Measurements from ENCODE around the gene PNLIPRP2.

PNLIPRP2 gene

GRCh38 chr10:116608686-116609594, 11.8 kb upstream of the PNLIPRP2 start:
- Mint-ChIP-seq H3K27ac (no peak overlapping the region), H3K27me3 (ENCODE audit: low read depth, poor library complexity) (peaks cover 36% of the 10 kb centered on the region)
- DNase-seq, result peak; percentile 21

GRCh38 chr10:116610443-116611152, 10.2 kb upstream of the PNLIPRP2 start:
- H3K27me3 Mint-ChIP-seq (ENCODE audit: low read depth, poor library complexity), result peaks cover 45% of the 10 kb centered on the region
- H3K9me3 Mint-ChIP-seq, result peaks cover 3% of the 10 kb centered on the region
- TF ChIP-seq, protein P1, sequence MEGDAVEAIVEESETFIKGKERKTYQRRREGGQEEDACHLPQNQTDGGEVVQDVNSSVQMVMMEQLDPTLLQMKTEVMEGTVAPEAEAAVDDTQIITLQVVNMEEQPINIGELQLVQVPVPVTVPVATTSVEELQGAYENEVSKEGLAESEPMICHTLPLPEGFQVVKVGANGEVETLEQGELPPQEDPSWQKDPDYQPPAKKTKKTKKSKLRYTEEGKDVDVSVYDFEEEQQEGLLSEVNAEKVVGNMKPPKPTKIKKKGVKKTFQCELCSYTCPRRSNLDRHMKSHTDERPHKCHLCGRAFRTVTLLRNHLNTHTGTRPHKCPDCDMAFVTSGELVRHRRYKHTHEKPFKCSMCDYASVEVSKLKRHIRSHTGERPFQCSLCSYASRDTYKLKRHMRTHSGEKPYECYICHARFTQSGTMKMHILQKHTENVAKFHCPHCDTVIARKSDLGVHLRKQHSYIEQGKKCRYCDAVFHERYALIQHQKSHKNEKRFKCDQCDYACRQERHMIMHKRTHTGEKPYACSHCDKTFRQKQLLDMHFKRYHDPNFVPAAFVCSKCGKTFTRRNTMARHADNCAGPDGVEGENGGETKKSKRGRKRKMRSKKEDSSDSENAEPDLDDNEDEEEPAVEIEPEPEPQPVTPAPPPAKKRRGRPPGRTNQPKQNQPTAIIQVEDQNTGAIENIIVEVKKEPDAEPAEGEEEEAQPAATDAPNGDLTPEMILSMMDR (IDR thresholded peaks at IDR 0.05), result no peak
- H3K36me3 Mint-ChIP-seq (ENCODE audit: low read depth), result no peaks in the 10 kb centered on the region
- H3K4me3 Mint-ChIP-seq, result peak overlapping the region; percentile 74
- no peak overlapping the region for H3K27ac Mint-ChIP-seq
- peaks cover 14% of the 10 kb centered on the region for H3K4me1 Mint-ChIP-seq
- DNase-seq, result no peak

More at GRCh38 chr10:116608686-116609594, 11.8 kb upstream of the PNLIPRP2 start:
- TF ChIP-seq, protein P1 (IDR thresholded peaks at IDR 0.05), result no peak
- Mint-ChIP-seq H3K36me3 (ENCODE audit: low read depth) (no peaks in the 10 kb centered on the region), H3K4me3 (peak overlapping the region; percentile 78), H3K9me3 (no peaks in the 10 kb centered on the region), H3K4me1 (peaks cover 14% of the 10 kb centered on the region)

DNA sequence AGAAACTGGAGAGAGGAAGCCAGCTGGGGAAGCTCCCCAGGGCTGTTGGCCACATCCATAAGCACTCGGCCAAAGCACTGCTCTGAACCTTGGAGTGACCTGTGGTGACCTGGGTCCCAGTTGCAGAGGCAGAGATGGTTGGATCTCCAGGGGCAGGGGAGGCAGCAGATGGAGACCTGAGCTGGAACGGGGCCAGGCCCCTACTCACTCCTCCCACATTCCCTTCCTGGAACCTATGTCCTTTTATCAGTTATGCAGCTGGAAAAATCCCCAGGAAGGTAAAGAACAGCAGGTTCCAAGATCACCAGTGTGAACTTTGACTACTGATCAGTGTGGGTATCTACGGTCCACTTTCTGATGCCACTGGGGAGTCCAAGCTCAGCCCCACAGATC, 9.6 kb upstream of the PNLIPRP2 start:
- H3K4me1 Mint-ChIP-seq, result peaks cover 14% of the 10 kb centered on the region
- TF ChIP-seq, protein P1 (IDR thresholded peaks at IDR 0.05), result no peak
- peaks cover 43% of the 10 kb centered on the region for H3K27me3 Mint-ChIP-seq (ENCODE audit: low read depth, poor library complexity)
- peaks cover 3% of the 10 kb centered on the region for H3K9me3 Mint-ChIP-seq
- no peak overlapping the region for H3K4me3 Mint-ChIP-seq
- no peaks in the 10 kb centered on the region for H3K36me3 Mint-ChIP-seq (ENCODE audit: low read depth)
- no peak for DNase-seq
- no peak overlapping the region for H3K27ac Mint-ChIP-seq

DNA sequence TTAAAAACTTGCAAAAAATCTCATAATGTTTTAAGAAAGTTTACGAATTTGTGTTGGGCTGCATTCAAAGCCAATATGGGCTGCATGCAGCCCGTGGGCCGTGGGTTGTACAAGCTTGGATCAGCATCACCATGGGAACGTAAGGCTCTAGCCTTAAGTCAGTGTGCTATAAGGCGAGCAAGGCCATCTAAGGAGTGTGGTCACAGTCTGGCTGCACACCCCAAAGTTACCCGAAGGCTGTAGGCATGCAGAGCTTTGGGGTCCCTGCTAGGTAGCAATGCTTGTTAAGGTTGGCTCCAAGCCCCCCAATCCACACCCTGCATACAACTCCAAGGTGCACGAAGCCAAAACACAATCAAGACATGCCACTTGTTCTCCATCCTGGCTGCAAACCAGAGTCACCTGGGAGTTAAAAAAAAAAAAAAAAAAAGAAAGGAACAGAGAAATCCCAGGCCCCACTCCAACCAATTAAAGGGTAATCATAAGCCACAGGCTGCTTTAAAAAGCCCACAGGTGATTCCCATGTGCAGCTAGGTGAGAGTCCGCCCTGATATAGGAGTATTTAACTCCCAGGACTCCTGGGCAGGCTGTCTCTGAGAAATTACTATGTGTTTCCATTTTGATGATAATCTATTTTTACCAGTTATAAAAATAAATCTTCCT, 8.5 kb upstream of the PNLIPRP2 start:
- H3K4me3 Mint-ChIP-seq, result no peak overlapping the region
- DNase-seq, result no peak
- H3K36me3 Mint-ChIP-seq (ENCODE audit: low read depth), result no peaks in the 10 kb centered on the region
- peaks cover 3% of the 10 kb centered on the region for H3K9me3 Mint-ChIP-seq
- peaks cover 37% of the 10 kb centered on the region for H3K27me3 Mint-ChIP-seq (ENCODE audit: low read depth, poor library complexity)
- H3K4me1 Mint-ChIP-seq, result peaks cover 11% of the 10 kb centered on the region
- H3K27ac Mint-ChIP-seq, result no peak overlapping the region
- TF ChIP-seq, protein P1 (IDR thresholded peaks at IDR 0.05), result no peak

DNA sequence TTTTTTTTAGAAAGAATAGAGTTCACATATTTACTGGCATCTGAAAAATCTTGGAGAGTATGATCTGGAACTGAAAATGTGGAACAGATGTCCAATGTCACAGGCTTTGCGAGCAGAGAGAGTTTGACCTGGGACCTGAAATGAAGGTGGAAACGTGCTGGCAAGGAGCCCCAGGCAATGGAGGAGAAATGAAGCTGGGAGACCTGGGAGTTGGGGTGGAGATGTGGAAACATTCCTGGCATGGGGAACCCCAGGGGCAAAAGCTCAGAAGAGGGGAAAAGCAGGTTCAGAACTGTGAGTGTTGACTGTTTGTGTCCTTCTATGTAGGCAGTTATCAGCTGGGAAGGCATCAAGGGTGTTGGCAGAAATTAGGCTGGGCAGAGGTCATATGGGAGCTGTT, 7.3 kb upstream of the PNLIPRP2 start:
- peaks cover 40% of the 10 kb centered on the region for H3K27me3 Mint-ChIP-seq (ENCODE audit: low read depth, poor library complexity)
- peaks cover 7% of the 10 kb centered on the region for H3K4me1 Mint-ChIP-seq
- H3K4me3 Mint-ChIP-seq, result no peak overlapping the region
- TF ChIP-seq, protein P1 (IDR thresholded peaks at IDR 0.05), result no peak
- DNase-seq, result no peak
- peak overlapping the region; percentile 46 for H3K27ac Mint-ChIP-seq
- H3K9me3 Mint-ChIP-seq, result peaks cover 3% of the 10 kb centered on the region
- no peaks in the 10 kb centered on the region for H3K36me3 Mint-ChIP-seq (ENCODE audit: low read depth)
